Measurements from ENCODE around the gene RBM33.

DNA sequence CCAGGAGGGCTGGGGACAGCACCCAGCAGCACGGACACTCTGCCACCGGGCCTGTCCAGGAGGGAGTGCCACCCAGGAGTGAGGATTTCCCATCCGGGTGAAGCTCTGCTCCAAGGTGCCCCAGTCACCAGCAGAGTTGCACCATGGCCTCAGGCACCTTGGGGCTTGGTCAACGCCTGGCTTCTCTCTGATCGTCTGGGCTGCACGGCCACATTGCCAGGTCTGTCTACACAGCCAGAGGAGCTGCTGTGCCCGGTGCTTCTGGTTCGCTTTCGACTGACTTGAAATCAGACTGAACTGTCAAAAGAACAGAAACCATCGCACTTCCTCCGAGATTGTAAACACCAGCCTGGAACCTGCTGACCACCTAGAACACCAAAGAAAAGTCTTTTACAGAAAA is 155.8 kb downstream of the RBM33 start:
- TF ChIP-seq POLR2AphosphoS5 (IDR thresholded peaks at IDR 0.05; ENCODE audit: low read depth, low read length) = no peak
- TF ChIP-seq HMG20A (CRISPR knock-in tag; IDR thresholded peaks at IDR 0.05; ENCODE audit: borderline replicate concordance) = no peak
- TF ChIP-seq, protein P1, sequence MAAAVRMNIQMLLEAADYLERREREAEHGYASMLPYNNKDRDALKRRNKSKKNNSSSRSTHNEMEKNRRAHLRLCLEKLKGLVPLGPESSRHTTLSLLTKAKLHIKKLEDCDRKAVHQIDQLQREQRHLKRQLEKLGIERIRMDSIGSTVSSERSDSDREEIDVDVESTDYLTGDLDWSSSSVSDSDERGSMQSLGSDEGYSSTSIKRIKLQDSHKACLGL (CRISPR knock-in tag; IDR thresholded peaks at IDR 0.05) = no peak
- TF ChIP-seq SNAPC5 (CRISPR knock-in tag; IDR thresholded peaks at IDR 0.05; ENCODE audit: borderline replicate concordance) = no peak
- no peak for TF ChIP-seq HNRNPLL (IDR thresholded peaks at IDR 0.05; ENCODE audit: low read depth, low read length, poor library complexity, severe bottlenecking)
- TF ChIP-seq CTCF (CRISPR knock-in tag; IDR thresholded peaks at IDR 0.05) = no peak
- TF ChIP-seq EZH2 (conservative IDR thresholded peaks at IDR 0.05; ENCODE audit: low read depth, low read length) = no peak
- TF ChIP-seq ZNF235 (CRISPR knock-in tag; IDR thresholded peaks at IDR 0.05; ENCODE audit: borderline replicate concordance) = no peak
- TF ChIP-seq, protein P2, sequence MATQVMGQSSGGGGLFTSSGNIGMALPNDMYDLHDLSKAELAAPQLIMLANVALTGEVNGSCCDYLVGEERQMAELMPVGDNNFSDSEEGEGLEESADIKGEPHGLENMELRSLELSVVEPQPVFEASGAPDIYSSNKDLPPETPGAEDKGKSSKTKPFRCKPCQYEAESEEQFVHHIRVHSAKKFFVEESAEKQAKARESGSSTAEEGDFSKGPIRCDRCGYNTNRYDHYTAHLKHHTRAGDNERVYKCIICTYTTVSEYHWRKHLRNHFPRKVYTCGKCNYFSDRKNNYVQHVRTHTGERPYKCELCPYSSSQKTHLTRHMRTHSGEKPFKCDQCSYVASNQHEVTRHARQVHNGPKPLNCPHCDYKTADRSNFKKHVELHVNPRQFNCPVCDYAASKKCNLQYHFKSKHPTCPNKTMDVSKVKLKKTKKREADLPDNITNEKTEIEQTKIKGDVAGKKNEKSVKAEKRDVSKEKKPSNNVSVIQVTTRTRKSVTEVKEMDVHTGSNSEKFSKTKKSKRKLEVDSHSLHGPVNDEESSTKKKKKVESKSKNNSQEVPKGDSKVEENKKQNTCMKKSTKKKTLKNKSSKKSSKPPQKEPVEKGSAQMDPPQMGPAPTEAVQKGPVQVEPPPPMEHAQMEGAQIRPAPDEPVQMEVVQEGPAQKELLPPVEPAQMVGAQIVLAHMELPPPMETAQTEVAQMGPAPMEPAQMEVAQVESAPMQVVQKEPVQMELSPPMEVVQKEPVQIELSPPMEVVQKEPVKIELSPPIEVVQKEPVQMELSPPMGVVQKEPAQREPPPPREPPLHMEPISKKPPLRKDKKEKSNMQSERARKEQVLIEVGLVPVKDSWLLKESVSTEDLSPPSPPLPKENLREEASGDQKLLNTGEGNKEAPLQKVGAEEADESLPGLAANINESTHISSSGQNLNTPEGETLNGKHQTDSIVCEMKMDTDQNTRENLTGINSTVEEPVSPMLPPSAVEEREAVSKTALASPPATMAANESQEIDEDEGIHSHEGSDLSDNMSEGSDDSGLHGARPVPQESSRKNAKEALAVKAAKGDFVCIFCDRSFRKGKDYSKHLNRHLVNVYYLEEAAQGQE (IDR thresholded peaks at IDR 0.05; ENCODE audit: borderline replicate concordance in 1 of 2, low read depth in 1 of 2, low read length in 2 of 2) = no peak
- no peak for TF ChIP-seq CHD2 (IDR thresholded peaks at IDR 0.05; ENCODE audit: low read depth, low read length)
- TF ChIP-seq ZNF343 (CRISPR knock-in tag; IDR thresholded peaks at IDR 0.05) = no peak
- TF ChIP-seq HCFC1 (IDR thresholded peaks at IDR 0.05; ENCODE audit: low read depth, low read length) = no peak
- TF ChIP-seq FOXA3 (CRISPR knock-in tag; IDR thresholded peaks at IDR 0.05) = no peak
- no peak for TF ChIP-seq NFE2L1 (CRISPR knock-in tag; IDR thresholded peaks at IDR 0.05; ENCODE audit: borderline replicate concordance)
